SK-N-SH (cell line): ENCODE measurements around the gene CHCHD1.

Experiments used
- CTCF ChIP-seq: fragments of 200-600 bp; sonication (generic); IDR thresholded peaks from 2 replicates; pipeline ENCODE4 v1.6.1; 2017; ENCODE audit warnings: antibody characterized with exemption, mild to moderate bottlenecking, moderate library complexity
- MXI1 ChIP-seq: IDR thresholded peaks from 2 replicates; pipeline ENCODE4 v1.6.1; 2012; ENCODE audit warnings: mild to moderate bottlenecking, low read depth, low read length, improper control_type of control experiment
- SMC3 ChIP-seq: IDR thresholded peaks from 2 replicates; pipeline ENCODE4 v1.6.1; 2012; ENCODE audit warnings: low read depth, low read length, improper control_type of control experiment
- TEAD4 ChIP-seq: IDR thresholded peaks from 2 replicates; pipeline ENCODE4 v1.4.0; 2012; ENCODE audit warnings: mild to moderate bottlenecking, borderline replicate concordance; ENCODE audit not compliant: insufficient read depth

- no peak for TF ChIP-seq SMC3
- TF ChIP-seq MXI1, result no peak
- TF ChIP-seq CTCF, result no peak
- no peak for TF ChIP-seq TEAD4
Observed at GRCh38 chr10:73809061-73809818, 27.4 kb downstream of the CHCHD1 start.
